ENCODE measurements around the gene AGTRAP.

Gene AGTRAP

DNA sequence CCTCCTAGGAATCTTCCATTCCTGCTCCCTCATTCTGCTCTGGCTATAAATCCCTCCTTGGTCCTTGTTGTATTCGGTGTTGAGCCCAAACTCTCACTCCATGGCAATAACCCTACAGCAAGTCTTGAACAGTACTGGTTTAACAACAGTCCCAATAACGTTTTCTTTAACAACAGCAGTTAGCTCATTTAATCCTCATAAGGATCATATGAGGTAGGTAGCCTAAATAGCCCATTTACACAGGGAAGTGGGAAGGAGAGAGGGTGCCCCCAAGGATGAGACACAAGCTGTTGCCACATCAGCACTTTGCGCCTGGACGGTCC is 444 bp upstream of the AGTRAP start:
- DNase-seq (ENCODE audit: low read depth in 2 of 2), result no peak

DNA sequence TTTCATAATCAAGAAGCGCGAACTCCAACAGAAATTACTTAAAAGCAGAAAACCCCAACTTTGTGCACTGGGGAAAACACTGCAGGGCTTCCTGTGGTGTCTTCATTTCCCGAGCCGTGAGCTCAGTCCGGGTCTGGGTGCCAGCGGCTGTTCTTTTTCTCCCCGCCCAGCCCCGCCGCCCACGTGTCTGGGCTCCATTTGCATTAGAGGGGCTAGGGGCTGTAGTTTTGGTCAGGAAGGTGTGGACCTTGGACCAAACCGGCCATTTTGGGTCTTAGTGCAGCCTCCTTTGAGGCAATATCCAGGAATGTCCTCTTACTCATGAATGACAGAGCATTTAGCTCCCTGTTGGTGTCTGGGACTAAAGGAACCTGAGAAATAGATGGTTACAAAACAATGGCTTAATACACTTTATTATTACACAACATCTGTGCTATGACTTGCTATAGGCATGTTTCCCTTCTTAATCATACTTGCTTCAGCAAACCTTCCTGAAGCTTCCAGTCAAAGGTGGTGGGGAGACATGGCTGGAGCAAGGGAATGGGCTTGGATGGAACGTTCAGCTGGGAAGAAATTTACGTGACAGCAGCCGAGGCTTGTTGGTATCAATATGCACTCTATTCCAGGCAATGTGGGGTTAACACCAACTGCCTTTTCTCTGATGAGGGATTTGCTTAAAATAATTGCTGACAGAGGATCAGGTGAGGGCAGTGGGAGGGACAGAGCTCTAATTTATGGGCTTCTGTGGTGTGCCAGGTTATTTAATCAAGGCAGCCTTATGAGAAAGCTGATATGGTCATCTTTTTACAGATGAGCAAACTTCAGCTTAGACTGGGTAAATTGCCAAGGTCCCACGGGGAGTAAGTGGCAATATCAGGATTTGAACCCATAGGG is 1.1 kb downstream of the AGTRAP start:
- DNase-seq (ENCODE audit: low read depth in 2 of 2), result no peak

DNA sequence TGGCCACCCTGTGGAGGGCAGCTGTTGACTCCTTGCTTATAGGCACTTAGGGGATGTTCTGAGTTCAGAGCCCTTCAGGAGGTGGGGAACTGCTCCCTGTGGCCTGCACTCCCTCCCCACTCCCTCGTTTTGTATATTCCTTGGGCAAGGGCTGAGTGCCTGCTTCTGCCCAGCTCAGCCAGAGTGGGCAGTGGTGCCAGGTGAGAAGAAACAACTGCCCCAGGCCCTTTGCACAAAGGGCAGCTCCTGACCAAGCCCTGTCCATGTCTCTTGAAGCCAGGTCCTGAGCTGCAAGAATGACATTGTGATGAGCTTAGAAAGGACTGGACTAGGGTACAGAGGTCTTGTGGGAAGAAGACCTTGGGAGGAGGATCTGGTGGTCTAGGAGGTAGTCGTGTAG is 2.2 kb downstream of the AGTRAP start:
- no peak for DNase-seq (ENCODE audit: low read depth in 2 of 2)

- DNase-seq (ENCODE audit: low read depth in 2 of 2), result no peak
Measured at GRCh38 chr1:11738783-11739182, 2.8 kb downstream of the AGTRAP start.

- DNase-seq (ENCODE audit: low read depth in 2 of 2), result no peak
Measured at GRCh38 chr1:11740258-11741192, 4.6 kb downstream of the AGTRAP start.

- no peak for DNase-seq (ENCODE audit: low read depth in 2 of 2)
Measured at GRCh38 chr1:11741482-11741881, 5.5 kb downstream of the AGTRAP start.

GRCh38 chr1:11741919-11742558 is 6.1 kb downstream of the AGTRAP start:
- no peak for DNase-seq (ENCODE audit: low read depth in 2 of 2)

- no peak for DNase-seq (ENCODE audit: low read depth in 2 of 2)
Measured at GRCh38 chr1:11744287-11744686, 8.4 kb downstream of the AGTRAP start.

DNA sequence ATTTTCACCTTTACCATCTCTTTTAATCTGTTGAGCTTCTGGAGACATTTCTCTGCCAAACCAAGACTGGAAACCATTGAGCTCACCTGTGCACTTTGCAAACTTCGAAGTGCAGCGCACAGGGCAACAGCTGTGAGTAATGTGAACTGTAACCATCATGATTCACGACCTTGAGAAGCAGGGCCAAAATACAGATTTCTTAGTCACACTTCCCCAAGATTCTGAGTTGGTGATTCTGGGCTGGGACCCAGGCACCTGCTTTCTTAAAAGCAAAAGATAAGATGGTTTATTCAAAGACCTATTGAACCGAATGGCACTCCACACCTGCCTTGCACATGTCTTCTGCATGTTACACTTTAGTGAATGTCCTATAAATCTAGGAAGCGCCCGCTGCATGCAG is 10.2 kb downstream of the AGTRAP start:
- DNase-seq (ENCODE audit: low read depth in 2 of 2), result no peak

DNA sequence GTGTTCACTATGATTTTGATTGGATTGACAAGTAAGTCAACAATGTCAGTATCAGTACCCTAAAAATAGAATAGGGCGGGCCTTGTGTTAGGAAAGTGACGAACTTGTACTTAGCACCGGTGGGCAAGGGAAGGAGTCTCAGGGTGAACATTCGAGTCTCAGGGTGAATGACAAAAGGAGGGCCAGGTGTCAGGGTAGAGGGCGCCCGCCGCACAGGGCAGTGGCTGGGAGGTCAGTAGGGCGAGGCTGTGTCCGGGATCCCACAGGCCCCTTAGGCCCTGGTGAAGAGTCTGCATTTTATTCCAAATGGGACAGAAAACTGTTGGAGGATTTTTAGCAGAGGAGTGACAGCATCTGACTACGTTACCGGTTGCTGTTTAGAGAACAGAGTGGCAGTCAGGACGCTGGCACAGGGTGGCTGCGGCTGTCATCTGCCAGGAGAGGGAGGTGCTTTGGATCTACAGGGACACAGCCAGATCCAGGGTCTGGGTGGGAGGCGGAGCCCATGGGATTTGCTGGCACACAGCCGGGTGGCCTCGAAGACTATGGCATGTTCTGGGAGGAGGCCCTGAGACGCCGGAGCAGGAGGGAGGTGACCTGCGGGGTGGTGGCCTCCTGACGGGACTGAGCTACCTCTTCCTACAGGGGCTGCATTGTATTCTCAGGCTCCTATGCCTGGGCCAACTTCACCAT is 11.0 kb downstream of the AGTRAP start:
- no peak for DNase-seq (ENCODE audit: low read depth in 2 of 2)

- no peak for DNase-seq (ENCODE audit: low read depth in 2 of 2)
Measured at GRCh38 chr1:11748294-11749202, 12.6 kb downstream of the AGTRAP start.

DNA sequence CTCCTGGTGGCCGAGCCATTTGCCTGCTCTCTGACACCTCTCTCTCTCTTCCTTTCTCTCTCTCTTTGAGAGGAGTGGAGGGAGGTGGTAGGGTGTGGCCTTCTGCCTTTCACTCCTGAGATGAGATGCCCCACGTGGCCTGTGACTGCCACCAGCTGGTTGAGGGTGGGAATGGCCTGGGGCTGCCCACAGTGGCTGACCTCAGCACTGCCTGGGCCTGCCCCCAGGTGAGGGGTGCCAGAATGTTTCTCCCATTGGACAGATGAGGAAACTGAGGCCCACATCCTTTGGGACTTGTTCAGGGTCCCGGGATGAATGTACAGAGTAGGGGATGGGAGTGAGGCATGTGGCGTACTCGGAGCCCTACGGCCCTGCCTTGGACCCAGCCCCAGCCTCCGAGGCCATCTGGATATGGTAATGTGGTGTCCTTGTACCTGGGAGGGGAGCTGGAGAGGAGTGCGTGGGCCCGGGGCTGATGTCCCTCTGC is 13.3 kb downstream of the AGTRAP start:
- DNase-seq (ENCODE audit: low read depth in 2 of 2), result no peak

- no peak for DNase-seq (ENCODE audit: low read depth in 2 of 2)
Measured at GRCh38 chr1:11749996-11750395, 14.1 kb downstream of the AGTRAP start.

GRCh38 chr1:11751087-11751486 is 15.2 kb downstream of the AGTRAP start:
- no peak for DNase-seq (ENCODE audit: low read depth in 2 of 2)

GRCh38 chr1:11752359-11753088 is 16.6 kb downstream of the AGTRAP start:
- DNase-seq (ENCODE audit: low read depth in 2 of 2), result no peak

- DNase-seq (ENCODE audit: low read depth in 2 of 2), result no peak
Measured at GRCh38 chr1:11753555-11754208, 17.7 kb downstream of the AGTRAP start.

GRCh38 chr1:11757047-11757446 is 21.1 kb downstream of the AGTRAP start:
- DNase-seq (ENCODE audit: low read depth in 2 of 2), result no peak

DNA sequence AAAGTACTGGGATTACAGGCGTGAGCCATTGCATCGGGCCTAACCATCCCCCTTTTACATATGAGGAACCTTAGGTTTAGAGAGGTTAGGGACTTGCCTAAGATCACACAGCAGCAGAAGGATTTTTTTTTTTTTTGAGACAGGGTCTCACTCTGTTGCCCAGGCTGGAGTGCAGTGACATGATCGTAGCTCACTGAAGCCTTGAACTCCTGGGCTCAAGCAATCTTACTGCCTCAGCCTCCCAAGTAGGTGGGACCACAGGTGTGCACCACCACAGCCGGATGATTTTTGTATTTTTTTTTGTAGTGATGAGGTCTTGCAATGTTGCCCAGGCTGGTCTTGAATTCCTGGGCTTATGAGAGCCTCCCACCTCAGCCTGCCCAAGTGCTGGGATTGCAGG is 23.9 kb downstream of the AGTRAP start:
- no peak for DNase-seq (ENCODE audit: low read depth in 2 of 2)

GRCh38 chr1:11761285-11761684 is 25.3 kb downstream of the AGTRAP start:
- no peak for DNase-seq (ENCODE audit: low read depth in 2 of 2)
